Keratinocyte (primary cell): ENCODE data around the gene DGKZ. TPM values are rescaled to one million over a fixed set of nuclear protein-coding genes. Genes with fewer than 3 reads are reported as not detected.

ENCODE experiments used
- DNase-seq: peaks from one replicate; pipeline ENCODE4 v3.0.0-alpha.2; 2011; ENCODE audit warnings: low read depth, missing footprints, low spot score
- FAIRE-seq: peaks from 2 replicates; lab custom pipeline; 2011; peaks lifted over from hg19 to GRCh38; lab: Jason Lieb, UNC
- H2AFZ ChIP-seq: 2 replicates; pipeline ENCODE4 v1.6.0; 2012; ENCODE audit warnings: low read length, control low read depth, inconsistent platforms; ENCODE audit not compliant: control insufficient read depth
- H3K27ac ChIP-seq: 2 replicates; pipeline ENCODE4 v1.5.1; 2011; ENCODE audit warnings: low read length; ENCODE audit not compliant: control insufficient read depth, insufficient read depth
- H3K27me3 ChIP-seq: 3 replicates; pipeline ENCODE4 v1.6.0; 2011; ENCODE audit warnings: low read length; ENCODE audit not compliant: control insufficient read depth, insufficient read depth; ENCODE audit errors: extremely low read depth
- H3K36me3 ChIP-seq, 2 experiments: 2 replicates in 1 of 2; 3 replicates in 1 of 2; pipeline ENCODE4 v1.5.1; 2011; ENCODE audit warnings: low read length in 2 of 2, mild to moderate bottlenecking in 1 of 2; ENCODE audit not compliant: control insufficient read depth in 2 of 2, insufficient read depth in 2 of 2; ENCODE audit errors: extremely low read depth in 1 of 2
- H3K4me1 ChIP-seq: 3 replicates; pipeline ENCODE4 v1.5.1; 2011; ENCODE audit warnings: low read length; ENCODE audit not compliant: control insufficient read depth, insufficient read depth; ENCODE audit errors: extremely low read depth
- H3K4me2 ChIP-seq: 3 replicates; pipeline ENCODE4 v1.6.0; 2011; ENCODE audit warnings: low read depth, low read length; ENCODE audit not compliant: control insufficient read depth, insufficient read depth; ENCODE audit errors: extremely low read depth
- H3K4me3 ChIP-seq, 3 experiments: fragments of 200-600 bp in 1 of 3; sonication (generic) in 1 of 3; 2 replicates in 2 of 3; 3 replicates in 1 of 3; pipeline ENCODE4 v1.5.1; 2011 to 2016; ENCODE audit warnings: low read length in 3 of 3, mild to moderate bottlenecking in 3 of 3, control low read depth in 2 of 3, inconsistent platforms in 1 of 3, low read depth in 1 of 3, mixed read lengths in 1 of 3, mixed run types in 1 of 3, moderate library complexity in 1 of 3; ENCODE audit not compliant: control insufficient read depth in 2 of 3, insufficient read depth in 2 of 3; ENCODE audit errors: extremely low read depth in 1 of 3
- H3K79me2 ChIP-seq: 2 replicates; pipeline ENCODE4 v1.6.0; 2012; ENCODE audit warnings: low read length; ENCODE audit not compliant: control insufficient read depth, insufficient read depth
- H3K9ac ChIP-seq: 3 replicates; pipeline ENCODE4 v1.6.0; 2011; ENCODE audit warnings: low read length; ENCODE audit not compliant: control insufficient read depth, insufficient read depth; ENCODE audit errors: extremely low read depth
- H3K9me1 ChIP-seq: 3 replicates; pipeline ENCODE4 v1.6.0; 2011; ENCODE audit warnings: low read length; ENCODE audit not compliant: control insufficient read depth, insufficient read depth; ENCODE audit errors: extremely low read depth
- H3K9me3 ChIP-seq: 2 replicates; pipeline ENCODE4 v1.5.1; 2012; ENCODE audit warnings: low read depth, low read length; ENCODE audit not compliant: control insufficient read depth
- H4K20me1 ChIP-seq: 3 replicates; pipeline ENCODE4 v1.6.0; 2011; ENCODE audit warnings: low read length; ENCODE audit not compliant: control insufficient read depth, insufficient read depth; ENCODE audit errors: extremely low read depth
- EZH2 ChIP-seq: IDR thresholded peaks from one replicate; pipeline ENCODE4 v1.6.1; 2012; ENCODE audit warnings: inconsistent platforms, mild to moderate bottlenecking, low read length, moderate library complexity
- dilution Hi-C: fragments of 300-500 bp; cut with MboI; formaldehyde crosslinking; loops from one replicate; pipeline ENCODE4 v1.7.0; 2020; ENCODE audit warnings: low sequenced_read_pairs; ENCODE audit not compliant: extremely low pct_ligation_motif_present
- polyA plus RNA-seq, 5 experiments: library from polyadenylated mRNA; depleted of rRNA in 3 of 5; stranded (reverse) in 3 of 5; stranded (forward) in 1 of 5; unstranded in 1 of 5; fragments of >200 nt; gene quantifications; 1 replicate in 1 of 5; 2 replicates in 3 of 5; 3 replicates in 1 of 5; pipeline versions ENCODE4 v1.2.1 to v1.2.3, GENCODE V29; 2011 to 2012; ENCODE audit warnings: missing spikeins in 2 of 5, low read depth in 1 of 5, low replicate concordance in 1 of 5
- TF ChIP-seq, protein P1 (sequence below), 3 experiments: IDR thresholded peaks in 1 of 3; conservative IDR thresholded peaks in 1 of 3; optimal IDR thresholded peaks in 1 of 3; 2 replicates in 2 of 3; 3 replicates in 1 of 3; pipeline versions ENCODE3 to v1.5.1; 2011; ENCODE audit warnings: low read length in 3 of 3, mild to moderate bottlenecking in 3 of 3, moderate library complexity in 2 of 3, control low read depth in 1 of 3, inconsistent platforms in 1 of 3; ENCODE audit not compliant: insufficient read depth in 2 of 3; ENCODE audit errors: extremely low read depth in 1 of 3

Gene DGKZ
- polyA plus RNA-seq, 1 donor (not counting 4 experiments of a cell fraction or from before 2014, with no cell fraction given) = 23.3 TPM

DNA sequence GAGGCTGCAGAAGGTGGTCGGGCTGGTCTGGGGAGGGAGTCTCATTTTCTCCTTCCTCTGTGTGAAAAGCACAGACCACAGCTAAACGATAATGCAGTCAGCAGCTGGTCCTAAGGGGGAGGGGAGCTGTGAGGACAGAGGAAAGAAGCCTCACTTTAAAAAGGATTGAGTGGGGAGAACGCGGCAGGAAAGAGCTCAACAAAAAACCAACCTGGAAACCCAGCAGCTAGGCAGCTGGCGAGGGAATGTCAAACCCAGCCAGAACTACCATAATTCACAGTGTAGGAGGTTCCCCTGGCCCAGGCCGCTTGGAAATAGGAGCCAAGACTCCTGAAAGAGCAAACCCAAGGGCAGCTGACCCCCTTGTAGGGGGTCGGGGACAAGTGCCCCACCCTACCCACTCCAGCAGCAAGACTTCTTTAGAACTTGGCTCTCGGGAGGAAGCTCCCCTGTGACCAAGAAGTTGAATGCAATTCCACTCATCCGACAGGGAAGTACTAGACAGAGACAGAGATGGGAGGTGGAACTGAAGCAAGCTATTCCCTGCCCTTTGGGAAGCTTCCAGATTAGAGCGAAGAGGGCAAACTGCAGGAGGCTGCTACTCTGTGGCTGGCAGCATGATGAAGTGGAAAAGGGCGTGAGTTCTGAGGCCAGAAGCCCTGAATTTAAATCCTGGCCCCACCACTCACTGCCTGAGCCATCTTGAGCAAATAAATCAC, 16.5 kb upstream of the DGKZ start:
- no peak for DNase-seq
- no peaks in the 10 kb centered on the region for H3K9me1 ChIP-seq
- H2AFZ ChIP-seq = no peak overlapping the region
- H3K4me1 ChIP-seq = peaks cover 3% of the 10 kb centered on the region
- H3K27ac ChIP-seq = no peak overlapping the region
- H3K9me3 ChIP-seq = no peaks in the 10 kb centered on the region
- no peak overlapping the region for H3K9ac ChIP-seq
- no peaks in the 10 kb centered on the region for H3K36me3 ChIP-seq
- H3K79me2 ChIP-seq = no peaks in the 10 kb centered on the region
- FAIRE-seq = no peak
- TF ChIP-seq, protein P1, sequence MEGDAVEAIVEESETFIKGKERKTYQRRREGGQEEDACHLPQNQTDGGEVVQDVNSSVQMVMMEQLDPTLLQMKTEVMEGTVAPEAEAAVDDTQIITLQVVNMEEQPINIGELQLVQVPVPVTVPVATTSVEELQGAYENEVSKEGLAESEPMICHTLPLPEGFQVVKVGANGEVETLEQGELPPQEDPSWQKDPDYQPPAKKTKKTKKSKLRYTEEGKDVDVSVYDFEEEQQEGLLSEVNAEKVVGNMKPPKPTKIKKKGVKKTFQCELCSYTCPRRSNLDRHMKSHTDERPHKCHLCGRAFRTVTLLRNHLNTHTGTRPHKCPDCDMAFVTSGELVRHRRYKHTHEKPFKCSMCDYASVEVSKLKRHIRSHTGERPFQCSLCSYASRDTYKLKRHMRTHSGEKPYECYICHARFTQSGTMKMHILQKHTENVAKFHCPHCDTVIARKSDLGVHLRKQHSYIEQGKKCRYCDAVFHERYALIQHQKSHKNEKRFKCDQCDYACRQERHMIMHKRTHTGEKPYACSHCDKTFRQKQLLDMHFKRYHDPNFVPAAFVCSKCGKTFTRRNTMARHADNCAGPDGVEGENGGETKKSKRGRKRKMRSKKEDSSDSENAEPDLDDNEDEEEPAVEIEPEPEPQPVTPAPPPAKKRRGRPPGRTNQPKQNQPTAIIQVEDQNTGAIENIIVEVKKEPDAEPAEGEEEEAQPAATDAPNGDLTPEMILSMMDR (optimal IDR thresholded peaks at IDR 0.05 in 1 of 3, IDR thresholded peaks at IDR 0.05 in 1 of 3, conservative IDR thresholded peaks at IDR 0.05 in 1 of 3; ENCODE audit: extremely low read depth in 1 of 3, insufficient read depth in 2 of 3, low read length in 3 of 3) = no peak
- TF ChIP-seq EZH2 = peak; percentile 24
- dilution Hi-C loops = no loop called here
- H3K27me3 ChIP-seq = peaks cover 52% of the 10 kb centered on the region
- H3K4me2 ChIP-seq = no peak overlapping the region
- H4K20me1 ChIP-seq = no peaks in the 10 kb centered on the region
- no peak overlapping the region for H3K4me3 ChIP-seq

DNA sequence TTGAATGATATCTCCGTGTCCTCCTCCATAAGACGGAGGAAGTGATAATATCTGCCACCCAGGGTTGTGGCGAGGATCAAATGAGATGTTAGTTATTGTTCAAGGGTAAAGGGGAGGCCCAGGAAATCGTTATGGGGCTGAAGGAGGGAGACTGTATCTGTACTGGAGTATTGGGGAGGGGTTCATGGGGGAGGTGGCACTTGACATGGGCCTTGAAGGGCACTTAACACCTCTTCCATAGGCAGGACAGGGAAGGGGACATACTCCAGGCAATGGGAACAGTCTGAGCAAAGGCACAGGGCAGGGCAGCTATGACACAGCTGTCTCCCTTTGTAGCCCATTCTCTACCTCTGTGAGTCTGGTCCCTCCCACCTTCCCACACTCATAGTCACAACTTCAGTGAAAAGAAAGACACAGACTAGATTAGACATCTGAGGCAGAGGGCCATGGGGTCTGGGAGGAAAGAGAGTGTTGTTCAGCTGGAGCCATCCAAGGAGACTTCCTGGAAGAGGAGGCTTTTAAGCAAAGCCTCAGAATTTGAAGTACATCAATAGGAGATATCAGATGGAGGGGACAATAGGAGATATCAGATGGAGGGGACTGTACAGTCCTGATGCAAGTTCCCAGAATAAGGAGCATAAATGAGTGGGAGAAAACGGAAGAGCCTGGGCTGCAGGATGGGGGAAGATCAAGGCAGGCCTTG, 15.8 kb upstream of the DGKZ start:
- Histone ChIP-seq H3K4me2 (no peak overlapping the region), H3K9me3 (no peaks in the 10 kb centered on the region), H3K79me2 (no peaks in the 10 kb centered on the region), H2AFZ (no peak overlapping the region), H3K4me1 (peaks cover 3% of the 10 kb centered on the region), H3K9me1 (no peaks in the 10 kb centered on the region), H4K20me1 (no peaks in the 10 kb centered on the region), H3K9ac (no peak overlapping the region), H3K4me3 (no peak overlapping the region), H3K27ac (no peak overlapping the region), H3K36me3 (no peaks in the 10 kb centered on the region), H3K27me3 (peaks cover 51% of the 10 kb centered on the region)
- FAIRE-seq = no peak
- no peak for DNase-seq
- dilution Hi-C loops = no loop called here
- TF ChIP-seq, protein P1 (optimal IDR thresholded peaks at IDR 0.05 in 1 of 3, IDR thresholded peaks at IDR 0.05 in 1 of 3, conservative IDR thresholded peaks at IDR 0.05 in 1 of 3; ENCODE audit: extremely low read depth in 1 of 3, insufficient read depth in 2 of 3, low read length in 3 of 3) = no peak
- TF ChIP-seq EZH2 = no peak
